H1 (cell line): ENCODE data around the gene NUP133. TPM values are rescaled to one million over a fixed set of nuclear protein-coding genes. Genes with fewer than 3 reads are reported as not detected.

Experiments used
- CREB1 ChIP-seq: IDR thresholded peaks from 2 replicates; pipeline ENCODE4 v1.6.1; 2012; ENCODE audit warnings: inconsistent platforms
- TCF12 ChIP-seq: IDR thresholded peaks from 2 replicates; pipeline ENCODE4 v1.6.1; 2011; ENCODE audit warnings: low read depth, mild to moderate bottlenecking, low read length
- polyA plus RNA-seq, 7 experiments: library from polyadenylated mRNA; depleted of rRNA in 3 of 7; stranded (reverse) in 5 of 7; unstranded in 2 of 7; fragments of >200 nt in 5 of 7; fragments of 200-250 nt in 2 of 7; gene quantifications; 1 replicate in 5 of 7; 2 replicates in 1 of 7; 4 replicates in 1 of 7; pipeline versions ENCODE4 v1.2.1 to v1.2.3, GENCODE V29; 2011 to 2013; ENCODE audit warnings: missing spikeins in 2 of 7, mixed read lengths in 2 of 7
- total RNA-seq: library from RNA; stranded (reverse); fragmentation: NEBNext Ultra II Directional; extraction: Animal tissue kit (Norgen Biotek cat#: 25700); gene quantifications from 2 replicates; pipeline ENCODE4 v1.2.1, GENCODE V29; 2021

Gene NUP133
- total and polyA plus RNA-seq, 2 of the 8 experiments (the other 6 are each of a cell fraction or from before 2014, with no cell fraction given) = 20.6 to 72.1 TPM

- TF ChIP-seq CREB1 (no peak), TCF12 (no peak)
Observed at GRCh38 chr1:229464672-229465071, 43.5 kb downstream of the NUP133 start (continued).
